HG03039 (cell line): ENCODE data around the gene RTN1.

Experiments used
- ATAC-seq: cut with Tn5 transposase; IDR thresholded peaks from one replicate; pipeline ENCODE4 v1.9.1; 2021; ENCODE audit warnings: mild to moderate bottlenecking, moderate library complexity; ENCODE audit not compliant: unreplicated experiment

RTN1 gene

DNA sequence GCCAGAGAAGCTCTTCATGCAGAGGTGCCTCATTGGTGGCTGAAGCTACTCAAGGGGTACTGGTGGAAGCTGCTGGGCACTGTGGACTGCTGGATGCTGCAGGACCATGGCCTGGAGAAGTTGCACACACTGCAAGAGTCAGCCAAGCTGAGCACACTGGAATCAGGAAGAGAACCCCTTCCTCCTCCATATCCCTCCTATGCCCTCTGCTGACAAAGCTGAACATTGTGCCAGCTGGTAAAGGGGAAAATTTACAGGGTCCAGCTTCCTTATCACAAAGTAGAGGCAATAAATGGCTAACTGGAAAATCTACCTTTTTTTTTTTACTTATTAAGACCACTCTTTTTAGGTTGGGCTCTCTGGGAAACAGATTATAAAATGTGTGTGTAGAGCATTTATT lies 300.5 kb downstream of the RTN1 start:
- ATAC-seq: no peak

DNA sequence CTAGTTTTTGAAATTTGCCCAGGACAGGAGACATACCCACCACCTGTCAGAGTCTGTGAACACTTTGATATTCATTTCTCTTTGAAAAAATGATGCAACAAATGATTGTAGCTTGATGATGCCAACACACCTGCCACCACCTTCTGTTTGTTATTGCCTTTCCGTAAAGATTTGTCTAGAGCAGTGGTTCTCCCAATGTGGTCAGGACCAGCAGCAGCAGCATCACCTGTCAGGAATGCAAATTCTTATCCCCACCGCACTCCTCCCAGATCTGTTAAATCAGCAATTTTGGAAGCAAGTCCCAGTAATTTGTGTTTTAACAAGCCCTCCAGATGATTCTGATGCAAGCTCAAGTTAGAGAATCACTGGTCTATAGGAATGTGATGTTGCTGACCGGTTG lies 303.9 kb downstream of the RTN1 start:
- no peak for ATAC-seq

GRCh38 chr14:59566296-59566695 lies 304.3 kb downstream of the RTN1 start:
- ATAC-seq: no peak

- ATAC-seq: no peak
Measured at GRCh38 chr14:59565087-59565486, 305.5 kb downstream of the RTN1 start.

- no peak for ATAC-seq
Measured at GRCh38 chr14:59564366-59564765, 306.2 kb downstream of the RTN1 start.

DNA sequence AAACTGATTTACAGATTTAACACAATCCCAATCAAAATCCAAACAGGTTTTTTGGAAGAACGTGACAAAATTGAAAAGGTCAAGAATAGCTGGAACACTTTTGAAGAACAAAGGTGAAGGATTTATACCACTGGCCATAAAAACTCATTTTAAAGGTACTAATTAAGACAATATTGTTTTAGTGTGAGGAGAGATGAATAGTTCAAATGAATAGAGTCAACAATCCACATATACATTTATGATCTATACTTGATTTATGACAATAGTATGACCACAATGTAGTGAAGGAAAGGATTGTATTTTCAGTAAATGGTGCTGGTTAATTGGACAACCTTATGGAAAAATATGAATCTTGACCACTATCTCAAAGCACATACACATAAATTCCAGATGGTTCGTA lies 323.3 kb downstream of the RTN1 start:
- ATAC-seq: no peak
